ENCODE data around the gene PATJ.

The PATJ gene

GRCh38 chr1:62024690-62025089 is 282.4 kb downstream of the PATJ start:
- no peak for DNase-seq
- no peak overlapping the region for H3K27ac ChIP-seq (ENCODE audit: insufficient read depth in 1 of 2, low read depth in 1 of 2, low read length in 2 of 2, poor library complexity in 1 of 2, severe bottlenecking in 2 of 2)
- H3K4me1 ChIP-seq (ENCODE audit: control extremely low read depth in 1 of 4, control insufficient read depth in 4 of 4, insufficient read depth in 4 of 4, low read length in 3 of 4), result no peaks in the 10 kb centered on the region
- H3K27me3 ChIP-seq (replicated peaks in 2 of 5; ENCODE audit: control insufficient read depth in 4 of 5, insufficient read depth in 5 of 5, low read length in 4 of 5), result no peaks in the 10 kb centered on the region
- no peak overlapping the region for H3K4me3 ChIP-seq (ENCODE audit: control insufficient read depth in 1 of 7, extremely low read depth in 1 of 7, insufficient read depth in 4 of 7, low read depth in 2 of 7, low read length in 6 of 7)
- WGBS (ENCODE audit: insufficient coverage), result 100% methylated on average over 2 of the region's 2 CpGs
- POLR2A ChIA-PET, result no interaction called here
- H3K9me3 ChIP-seq (ENCODE audit: control extremely low read depth in 1 of 5, control insufficient read depth in 4 of 5, insufficient read depth in 2 of 5, low read depth in 1 of 5, low read length in 4 of 5), result peaks cover 0 to 6% (median 3%) of the 10 kb centered on the region in 5 experiments
- H3K36me3 ChIP-seq (ENCODE audit: control insufficient read depth in 4 of 4, insufficient read depth in 4 of 4, low read length in 3 of 4), result no peaks in the 10 kb centered on the region
- CTCF ChIA-PET, result interaction anchor here (1.3 to 1.7 kb wide), 2 partner anchors 8 to 9 kb away, joined by 5 to 6 read pairs; no protein-coding TSS in a partner anchor

DNA sequence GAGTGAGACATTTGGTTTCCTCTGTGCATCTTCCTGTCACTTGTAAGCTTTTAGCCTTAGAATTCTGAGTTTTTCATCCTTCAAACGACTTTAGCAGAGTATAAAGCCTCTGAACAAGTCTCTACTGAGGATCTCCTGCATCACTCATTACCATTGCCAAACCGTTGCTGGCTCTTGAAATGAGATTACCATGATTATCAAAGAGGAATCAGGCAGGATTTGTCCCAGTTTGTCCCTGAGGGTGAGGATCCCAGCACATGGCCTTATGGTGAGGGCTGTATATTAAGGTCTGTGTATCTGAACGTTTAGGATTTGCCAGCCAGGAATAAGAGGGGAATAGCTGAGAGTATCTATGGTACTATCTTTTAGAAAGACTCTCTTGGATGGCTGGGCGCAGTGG is 282.9 kb downstream of the PATJ start:
- no peaks in the 10 kb centered on the region for H3K4me1 ChIP-seq (ENCODE audit: control extremely low read depth in 1 of 4, control insufficient read depth in 4 of 4, insufficient read depth in 4 of 4, low read length in 3 of 4)
- POLR2A ChIA-PET, result no interaction called here
- peaks cover 0 to 6% (median 3%) of the 10 kb centered on the region in 5 experiments for H3K9me3 ChIP-seq (ENCODE audit: control extremely low read depth in 1 of 5, control insufficient read depth in 4 of 5, insufficient read depth in 2 of 5, low read depth in 1 of 5, low read length in 4 of 5)
- H3K4me3 ChIP-seq (ENCODE audit: control insufficient read depth in 1 of 7, extremely low read depth in 1 of 7, insufficient read depth in 4 of 7, low read depth in 2 of 7, low read length in 6 of 7), result no peak overlapping the region
- no peaks in the 10 kb centered on the region for H3K36me3 ChIP-seq (ENCODE audit: control insufficient read depth in 4 of 4, insufficient read depth in 4 of 4, low read length in 3 of 4)
- 100% methylated on average over 1 of the region's 4 CpGs for WGBS (ENCODE audit: insufficient coverage)
- no peaks in the 10 kb centered on the region for H3K27me3 ChIP-seq (replicated peaks in 2 of 5; ENCODE audit: control insufficient read depth in 4 of 5, insufficient read depth in 5 of 5, low read length in 4 of 5)
- CTCF ChIA-PET, result interaction anchor here (1.3 to 1.7 kb wide), 2 partner anchors 8 kb away, joined by 5 to 6 read pairs; no protein-coding TSS in a partner anchor
- no peak for DNase-seq
- no peak overlapping the region for H3K27ac ChIP-seq (ENCODE audit: insufficient read depth in 1 of 2, low read depth in 1 of 2, low read length in 2 of 2, poor library complexity in 1 of 2, severe bottlenecking in 2 of 2)

GRCh38 chr1:62025892-62026291 is 283.6 kb downstream of the PATJ start:
- H3K4me3 ChIP-seq (ENCODE audit: control insufficient read depth in 1 of 7, extremely low read depth in 1 of 7, insufficient read depth in 4 of 7, low read depth in 2 of 7, low read length in 6 of 7), result no peak overlapping the region
- H3K27ac ChIP-seq (ENCODE audit: insufficient read depth in 1 of 2, low read depth in 1 of 2, low read length in 2 of 2, poor library complexity in 1 of 2, severe bottlenecking in 2 of 2), result no peak overlapping the region
- no peaks in the 10 kb centered on the region for H3K36me3 ChIP-seq (ENCODE audit: control insufficient read depth in 4 of 4, insufficient read depth in 4 of 4, low read length in 3 of 4)
- no peaks in the 10 kb centered on the region for H3K27me3 ChIP-seq (replicated peaks in 2 of 5; ENCODE audit: control insufficient read depth in 4 of 5, insufficient read depth in 5 of 5, low read length in 4 of 5)
- peaks cover 0 to 6% (median 3%) of the 10 kb centered on the region in 5 experiments for H3K9me3 ChIP-seq (ENCODE audit: control extremely low read depth in 1 of 5, control insufficient read depth in 4 of 5, insufficient read depth in 2 of 5, low read depth in 1 of 5, low read length in 4 of 5)
- H3K4me1 ChIP-seq (ENCODE audit: control extremely low read depth in 1 of 4, control insufficient read depth in 4 of 4, insufficient read depth in 4 of 4, low read length in 3 of 4), result no peaks in the 10 kb centered on the region
- WGBS (ENCODE audit: insufficient coverage), result 100% methylated on average over 1 of the region's 2 CpGs
- no peak for DNase-seq
- ChIA-PET CTCF (interaction anchor here (1.3 to 1.7 kb wide), 2 partner anchors 8 to 9 kb away, joined by 5 to 6 read pairs; no protein-coding TSS in a partner anchor), POLR2A (no interaction called here)

- Histone ChIP-seq H3K27ac (ENCODE audit: insufficient read depth in 1 of 2, low read depth in 1 of 2, low read length in 2 of 2, poor library complexity in 1 of 2, severe bottlenecking in 2 of 2) (no peak overlapping the region), H3K4me1 (ENCODE audit: control extremely low read depth in 1 of 4, control insufficient read depth in 4 of 4, insufficient read depth in 4 of 4, low read length in 3 of 4) (no peaks in the 10 kb centered on the region), H3K4me3 (ENCODE audit: control insufficient read depth in 1 of 7, extremely low read depth in 1 of 7, insufficient read depth in 4 of 7, low read depth in 2 of 7, low read length in 6 of 7) (no peak overlapping the region), H3K9me3 (ENCODE audit: control extremely low read depth in 1 of 5, control insufficient read depth in 4 of 5, insufficient read depth in 2 of 5, low read depth in 1 of 5, low read length in 4 of 5) (peaks cover 0 to 6% (median 3%) of the 10 kb centered on the region in 5 experiments), H3K36me3 (ENCODE audit: control insufficient read depth in 4 of 4, insufficient read depth in 4 of 4, low read length in 3 of 4) (no peaks in the 10 kb centered on the region), H3K27me3 (replicated peaks in 2 of 5; ENCODE audit: control insufficient read depth in 4 of 5, insufficient read depth in 5 of 5, low read length in 4 of 5) (no peaks in the 10 kb centered on the region)
- WGBS (ENCODE audit: insufficient coverage), result 100% methylated on average over 1 of the region's 2 CpGs
- ChIA-PET CTCF (no interaction called here), POLR2A (no interaction called here)
- DNase-seq, result peak in 2 of 3 donors; percentile 1 to 2
These were observed 287.4 kb downstream of the PATJ start for GRCh38 chr1:62029704-62030103.

DNA sequence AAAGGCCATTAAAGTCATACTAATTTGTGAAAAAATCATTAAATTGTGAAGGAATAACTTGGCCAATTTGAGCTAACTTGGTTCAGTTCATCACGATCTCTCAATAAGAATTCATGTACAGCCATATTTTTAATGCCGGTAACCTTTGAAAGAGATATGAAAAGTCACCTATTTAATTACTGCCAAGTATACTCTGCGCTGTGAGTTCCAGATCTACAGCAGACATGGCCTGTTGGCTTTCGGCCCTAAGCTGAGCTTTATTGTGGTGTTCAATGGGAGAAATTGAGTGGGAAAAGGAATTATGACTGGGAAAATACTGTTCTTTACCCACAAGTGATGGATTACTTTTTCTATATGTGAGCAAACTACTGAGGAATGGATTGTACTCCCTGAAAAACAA is 292.5 kb downstream of the PATJ start:
- Histone ChIP-seq H3K4me3 (ENCODE audit: control insufficient read depth in 1 of 7, extremely low read depth in 1 of 7, insufficient read depth in 4 of 7, low read depth in 2 of 7, low read length in 6 of 7) (no peak overlapping the region), H3K4me1 (ENCODE audit: control extremely low read depth in 1 of 4, control insufficient read depth in 4 of 4, insufficient read depth in 4 of 4, low read length in 3 of 4) (no peaks in the 10 kb centered on the region), H3K36me3 (ENCODE audit: control insufficient read depth in 4 of 4, insufficient read depth in 4 of 4, low read length in 3 of 4) (no peaks in the 10 kb centered on the region), H3K27me3 (replicated peaks in 2 of 5; ENCODE audit: control insufficient read depth in 4 of 5, insufficient read depth in 5 of 5, low read length in 4 of 5) (no peaks in the 10 kb centered on the region), H3K27ac (ENCODE audit: insufficient read depth in 1 of 2, low read depth in 1 of 2, low read length in 2 of 2, poor library complexity in 1 of 2, severe bottlenecking in 2 of 2) (no peak overlapping the region), H3K9me3 (ENCODE audit: control extremely low read depth in 1 of 5, control insufficient read depth in 4 of 5, insufficient read depth in 2 of 5, low read depth in 1 of 5, low read length in 4 of 5) (no peaks in the 10 kb centered on the region)
- no peak for DNase-seq
- 100% methylated on average over 2 of the region's 4 CpGs for WGBS (ENCODE audit: insufficient coverage)
- CTCF ChIA-PET, result no interaction called here
- POLR2A ChIA-PET, result no interaction called here

DNA sequence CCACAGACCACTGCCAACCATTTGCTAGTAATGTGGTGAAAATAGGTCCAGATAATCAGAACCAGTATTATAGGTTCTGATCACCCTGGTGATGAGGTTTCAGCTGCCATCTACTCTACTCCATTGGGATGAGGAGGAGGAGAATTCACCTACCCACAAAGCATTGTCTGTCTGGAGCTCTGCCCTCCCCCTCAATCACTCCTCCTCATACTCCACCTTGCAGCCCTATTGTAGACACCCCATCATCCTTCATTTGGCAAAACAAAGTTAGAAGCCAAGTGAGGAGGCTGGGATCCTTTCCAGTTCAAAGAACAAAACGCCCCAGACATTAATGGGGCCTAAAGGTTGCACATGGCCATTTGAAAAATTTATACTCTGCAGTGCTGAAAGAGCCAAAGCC is 295.0 kb downstream of the PATJ start:
- DNase-seq, result no peak
- ChIA-PET CTCF (no interaction called here), POLR2A (no interaction called here)
- Histone ChIP-seq H3K4me1 (ENCODE audit: control extremely low read depth in 1 of 4, control insufficient read depth in 4 of 4, insufficient read depth in 4 of 4, low read length in 3 of 4) (no peaks in the 10 kb centered on the region), H3K36me3 (ENCODE audit: control insufficient read depth in 4 of 4, insufficient read depth in 4 of 4, low read length in 3 of 4) (no peaks in the 10 kb centered on the region), H3K27me3 (replicated peaks in 2 of 5; ENCODE audit: control insufficient read depth in 4 of 5, insufficient read depth in 5 of 5, low read length in 4 of 5) (no peaks in the 10 kb centered on the region), H3K9me3 (ENCODE audit: control extremely low read depth in 1 of 5, control insufficient read depth in 4 of 5, insufficient read depth in 2 of 5, low read depth in 1 of 5, low read length in 4 of 5) (no peaks in the 10 kb centered on the region), H3K27ac (ENCODE audit: insufficient read depth in 1 of 2, low read depth in 1 of 2, low read length in 2 of 2, poor library complexity in 1 of 2, severe bottlenecking in 2 of 2) (no peak overlapping the region), H3K4me3 (ENCODE audit: control insufficient read depth in 1 of 7, extremely low read depth in 1 of 7, insufficient read depth in 4 of 7, low read depth in 2 of 7, low read length in 6 of 7) (no peak overlapping the region)
- WGBS (ENCODE audit: insufficient coverage), result 100% methylated on average over 1 of the region's 1 CpG

DNA sequence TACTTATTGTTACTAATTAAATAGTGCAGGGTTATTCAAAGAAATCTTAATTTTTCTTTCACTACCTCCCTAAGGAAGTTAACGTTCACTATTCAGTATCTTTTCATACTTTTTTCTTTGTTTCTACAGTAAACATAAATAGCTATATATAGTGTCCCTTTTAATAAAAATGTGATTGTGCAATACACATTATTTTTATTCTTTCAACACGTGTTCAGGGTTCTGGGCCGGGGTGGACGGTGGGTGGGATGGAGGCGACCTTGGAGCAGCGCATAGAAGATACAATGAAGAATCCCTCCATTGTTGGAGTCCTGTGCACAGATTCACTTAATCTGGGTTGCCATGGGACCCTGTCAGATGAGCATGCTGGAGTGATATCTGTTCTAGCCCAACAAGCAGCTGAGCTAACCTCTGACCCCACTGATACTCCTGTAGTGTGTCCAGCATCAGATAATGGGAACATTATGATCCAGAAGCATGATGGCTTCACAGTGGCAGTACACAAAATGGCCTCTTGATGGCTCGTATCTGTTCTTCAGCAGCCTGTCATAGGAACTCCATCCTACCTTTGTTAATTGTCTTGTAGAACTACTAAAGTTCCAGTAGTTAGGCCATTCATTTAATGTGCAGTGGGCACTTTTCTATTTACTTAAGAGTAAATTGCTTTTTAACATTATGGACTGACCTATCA is 296.5 kb downstream of the PATJ start:
- 100% methylated on average over 5 of the region's 7 CpGs for WGBS (ENCODE audit: insufficient coverage)
- no peaks in the 10 kb centered on the region for H3K27me3 ChIP-seq (replicated peaks in 2 of 5; ENCODE audit: control insufficient read depth in 4 of 5, insufficient read depth in 5 of 5, low read length in 4 of 5)
- H3K36me3 ChIP-seq (ENCODE audit: control insufficient read depth in 4 of 4, insufficient read depth in 4 of 4, low read length in 3 of 4), result no peaks in the 10 kb centered on the region
- ChIA-PET CTCF (no interaction called here), POLR2A (no interaction called here)
- no peak overlapping the region for H3K4me3 ChIP-seq (ENCODE audit: control insufficient read depth in 1 of 7, extremely low read depth in 1 of 7, insufficient read depth in 4 of 7, low read depth in 2 of 7, low read length in 6 of 7)
- H3K4me1 ChIP-seq (ENCODE audit: control extremely low read depth in 1 of 4, control insufficient read depth in 4 of 4, insufficient read depth in 4 of 4, low read length in 3 of 4), result no peaks in the 10 kb centered on the region
- no peak for DNase-seq
- no peaks in the 10 kb centered on the region for H3K9me3 ChIP-seq (ENCODE audit: control extremely low read depth in 1 of 5, control insufficient read depth in 4 of 5, insufficient read depth in 2 of 5, low read depth in 1 of 5, low read length in 4 of 5)
- H3K27ac ChIP-seq (ENCODE audit: insufficient read depth in 1 of 2, low read depth in 1 of 2, low read length in 2 of 2, poor library complexity in 1 of 2, severe bottlenecking in 2 of 2), result no peak overlapping the region

Data from common myeloid progenitor, CD34-positive (primary cell).